ENCODE results near the gene KRT16. TPM values are rescaled to one million over a fixed set of nuclear protein-coding genes. Genes with fewer than 3 reads are reported as not detected.
"Not testable (repeated sequence)": the region's sequence is repeated elsewhere in the genome, so short reads cannot be mapped to it uniquely, and the experiment has no call there.

Gene KRT16
- total RNA-seq, 1 experiment from 2014 or later: 42.6 TPM

- no peak overlapping the region for H3K9ac ChIP-seq (ENCODE audit: low read length)
- H3K9me2 ChIP-seq (replicated peaks; ENCODE audit: low read length): no peaks in the 10 kb centered on the region
- H3K4me2 ChIP-seq (ENCODE audit: low read length): peak overlapping the region; percentile 36; the same call in 1 of the 2 replicates
- peaks cover 29% of the 10 kb centered on the region for H3K4me1 ChIP-seq (ENCODE audit: insufficient read depth, low read length)
- no TSS peak for BruUV-seq (replicated peaks)
- peak overlapping the region; percentile 6; the same call in 1 of the 2 replicates for H3K27ac ChIP-seq (ENCODE audit: low read length)
- POLR2A ChIA-PET (ENCODE audit: unreplicated experiment): interaction anchor here (0.6 kb wide), 1 partner anchor 69 kb away, joined by 15 read pairs; no protein-coding TSS in a partner anchor
- intact Hi-C loops (cut with micrococcal nuclease): loop anchor here (2.0 kb wide), 1 partner anchor 69 kb away; no protein-coding TSS in a partner anchor
- no peaks in the 10 kb centered on the region for H3K9me3 ChIP-seq (ENCODE audit: low read length)
- ATAC-seq (peak; percentile 81), DNase-seq (peak; percentile 87)
- no peak overlapping the region for H3K4me3 ChIP-seq (ENCODE audit: low read length)
- H2AFZ ChIP-seq (ENCODE audit: low read length): no peak overlapping the region
- CTCF ChIA-PET: interaction anchor here (0.6 to 0.9 kb wide), 4 partner anchors 75 to 207 kb away, joined by 3 to 19 read pairs (median 4); partner anchors contain the start of gene JUP
- no peaks in the 10 kb centered on the region for H3F3A ChIP-seq (ENCODE audit: low read length, unreplicated experiment)
- H4K20me1 ChIP-seq (ENCODE audit: low read length): no peaks in the 10 kb centered on the region
- H3K79me2 ChIP-seq (ENCODE audit: low read length): no peaks in the 10 kb centered on the region
- peak; percentile 65 for TF ChIP-seq CTCF (conservative IDR thresholded peaks at IDR 0.05; ENCODE audit: low read depth, low read length)
- no peak for TF ChIP-seq EZH2phosphoT487 (IDR thresholded peaks at IDR 0.05; ENCODE audit: borderline replicate concordance, low read length)
- no peaks in the 10 kb centered on the region for H3K36me3 ChIP-seq (ENCODE audit: low read depth, low read length)
- H3K27me3 ChIP-seq (ENCODE audit: low read length): no peaks in the 10 kb centered on the region
Observed at GRCh38 chr17:41579484-41580243, 32.9 kb downstream of the KRT16 start.

GRCh38 chr17:41578971-41579370 lies 33.6 kb downstream of the KRT16 start:
- ChIA-PET CTCF (interaction anchor here (0.6 kb wide), 2 partner anchors 75 to 84 kb away, joined by 3 to 19 read pairs; no protein-coding TSS in a partner anchor), POLR2A (ENCODE audit: unreplicated experiment) (interaction anchor here (0.6 kb wide), 1 partner anchor 69 kb away, joined by 15 read pairs; no protein-coding TSS in a partner anchor)
- Histone ChIP-seq H3K9ac (ENCODE audit: low read length) (no peak overlapping the region), H3K4me1 (ENCODE audit: insufficient read depth, low read length) (peaks cover 29% of the 10 kb centered on the region), H4K20me1 (ENCODE audit: low read length) (no peaks in the 10 kb centered on the region), H2AFZ (ENCODE audit: low read length) (no peak overlapping the region), H3K9me2 (replicated peaks; ENCODE audit: low read length) (no peaks in the 10 kb centered on the region), H3K27me3 (ENCODE audit: low read length) (no peaks in the 10 kb centered on the region), H3F3A (ENCODE audit: low read length, unreplicated experiment) (no peaks in the 10 kb centered on the region), H3K4me2 (ENCODE audit: low read length) (no peak overlapping the region), H3K79me2 (ENCODE audit: low read length) (no peaks in the 10 kb centered on the region), H3K9me3 (ENCODE audit: low read length) (no peaks in the 10 kb centered on the region), H3K36me3 (ENCODE audit: low read depth, low read length) (no peaks in the 10 kb centered on the region), H3K4me3 (ENCODE audit: low read length) (no peak overlapping the region), H3K27ac (ENCODE audit: low read length) (no peak overlapping the region)
- TF ChIP-seq EZH2phosphoT487 (IDR thresholded peaks at IDR 0.05; ENCODE audit: borderline replicate concordance, low read length): no peak
- TF ChIP-seq EZH2 (IDR thresholded peaks at IDR 0.05; ENCODE audit: low read length, unreplicated experiment): no peak
- TF ChIP-seq CTCF (conservative IDR thresholded peaks at IDR 0.05; ENCODE audit: low read depth, low read length): no peak
- intact Hi-C loops (cut with micrococcal nuclease): loop anchor here (2.0 kb wide), 1 partner anchor 70 kb away; no protein-coding TSS in a partner anchor
- BruUV-seq (replicated peaks): no TSS peak
- DNase-seq (no peak), ATAC-seq (no peak)

- Histone ChIP-seq H3K9me3 (ENCODE audit: low read length) (no peaks in the 10 kb centered on the region), H3K79me2 (ENCODE audit: low read length) (no peaks in the 10 kb centered on the region), H3K27me3 (ENCODE audit: low read length) (no peaks in the 10 kb centered on the region), H3K4me2 (ENCODE audit: low read length) (no peak overlapping the region), H3K9me2 (replicated peaks; ENCODE audit: low read length) (no peaks in the 10 kb centered on the region), H3F3A (ENCODE audit: low read length, unreplicated experiment) (no peaks in the 10 kb centered on the region), H3K36me3 (ENCODE audit: low read depth, low read length) (no peaks in the 10 kb centered on the region), H3K4me3 (ENCODE audit: low read length) (no peak overlapping the region), H4K20me1 (ENCODE audit: low read length) (no peaks in the 10 kb centered on the region), H2AFZ (ENCODE audit: low read length) (no peak overlapping the region), H3K9ac (ENCODE audit: low read length) (no peak overlapping the region), H3K4me1 (ENCODE audit: insufficient read depth, low read length) (peaks cover 29% of the 10 kb centered on the region), H3K27ac (ENCODE audit: low read length) (no peak overlapping the region)
- DNase-seq (no peak), ATAC-seq (no peak)
- CTCF ChIA-PET: no interaction called here
- intact Hi-C loops (cut with micrococcal nuclease): loop anchor here (2.0 kb wide), 1 partner anchor 70 kb away; no protein-coding TSS in a partner anchor
- no TSS peak for BruUV-seq (replicated peaks)
- no peak for TF ChIP-seq EZH2phosphoT487 (IDR thresholded peaks at IDR 0.05; ENCODE audit: borderline replicate concordance, low read length)
- TF ChIP-seq CTCF (conservative IDR thresholded peaks at IDR 0.05; ENCODE audit: low read depth, low read length): no peak
- no peak for TF ChIP-seq EZH2 (IDR thresholded peaks at IDR 0.05; ENCODE audit: low read length, unreplicated experiment)
- POLR2A ChIA-PET (ENCODE audit: unreplicated experiment): no interaction called here
Observed at GRCh38 chr17:41578538-41578937, 34.0 kb downstream of the KRT16 start.

- not testable (repeated sequence) for H3K4me3 ChIP-seq (ENCODE audit: low read length)
Observed at GRCh38 chr17:41576740-41577139, 35.8 kb downstream of the KRT16 start.

More at GRCh38 chr17:41576740-41577139, 35.8 kb downstream of the KRT16 start:
- H3K27ac ChIP-seq (ENCODE audit: low read length); BruUV-seq (replicated peaks); H3K36me3 ChIP-seq (ENCODE audit: low read depth, low read length); H3K27me3 ChIP-seq (ENCODE audit: low read length); intact Hi-C loops (cut with micrococcal nuclease); H4K20me1 ChIP-seq (ENCODE audit: low read length); H3K9me2 ChIP-seq (replicated peaks; ENCODE audit: low read length); H2AFZ ChIP-seq (ENCODE audit: low read length); H3F3A ChIP-seq (ENCODE audit: low read length, unreplicated experiment); CTCF ChIA-PET; H3K79me2 ChIP-seq (ENCODE audit: low read length); POLR2A ChIA-PET (ENCODE audit: unreplicated experiment); H3K4me2 ChIP-seq (ENCODE audit: low read length); H3K9ac ChIP-seq (ENCODE audit: low read length); H3K9me3 ChIP-seq (ENCODE audit: low read length): not testable (repeated sequence)
- peak; percentile 71 for ATAC-seq
- H3K4me1 ChIP-seq (ENCODE audit: insufficient read depth, low read length): peaks cover 29% of the 10 kb centered on the region
- DNase-seq: peak; percentile 67
